Rectal smooth muscle tissue (tissue), 1 donor: ENCODE results near the gene ME3.

Experiments used
- H3K27ac ChIP-seq: one replicate; pipeline ENCODE4 v1.7.0; 2013; ENCODE audit warnings: low read depth, low read length, inconsistent platforms
- H3K27me3 ChIP-seq: one replicate; pipeline ENCODE4 v1.7.0; 2013; ENCODE audit warnings: low read length; ENCODE audit not compliant: control insufficient read depth, insufficient read depth
- H3K36me3 ChIP-seq: one replicate; pipeline ENCODE4 v1.7.0; 2013; ENCODE audit warnings: low read length; ENCODE audit not compliant: control insufficient read depth, insufficient read depth
- H3K4me1 ChIP-seq: one replicate; pipeline ENCODE4 v1.7.0; 2013; ENCODE audit warnings: low read length; ENCODE audit not compliant: control insufficient read depth, insufficient read depth
- H3K4me3 ChIP-seq: one replicate; pipeline ENCODE4 v1.7.0; 2013; ENCODE audit warnings: low read length
- H3K9ac ChIP-seq: one replicate; pipeline ENCODE4 v1.7.0; 2013; ENCODE audit warnings: low read length

Gene ME3

GRCh38 chr11:86687185-86687778 is 14.9 kb upstream of the ME3 start:
- Histone ChIP-seq H3K27me3 (no peaks in the 10 kb centered on the region), H3K27ac (no peak overlapping the region), H3K36me3 (no peaks in the 10 kb centered on the region), H3K4me3 (no peak overlapping the region), H3K9ac (no peak overlapping the region), H3K4me1 (peaks cover 1% of the 10 kb centered on the region)

DNA sequence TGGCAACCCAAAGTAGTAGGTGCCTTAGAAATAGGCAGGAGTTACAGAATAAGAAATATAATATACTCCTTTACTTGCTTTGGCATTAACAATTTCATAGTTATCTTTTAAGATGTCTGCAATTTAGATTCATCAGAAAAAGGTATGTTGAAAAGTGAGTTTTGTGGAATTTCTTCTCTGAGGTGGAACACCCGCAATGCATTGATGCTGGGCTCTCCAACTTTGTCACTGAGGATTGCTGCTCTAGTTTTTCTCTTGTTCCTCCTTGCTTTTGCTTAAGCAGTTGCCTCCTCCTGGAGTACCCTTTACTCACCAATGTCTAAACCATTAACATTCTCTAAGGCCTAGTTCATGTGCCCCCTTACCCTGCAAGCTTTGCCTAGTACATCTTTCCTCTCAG is 14.1 kb upstream of the ME3 start:
- Histone ChIP-seq H3K4me1 (peaks cover 7% of the 10 kb centered on the region), H3K27ac (no peak overlapping the region), H3K4me3 (no peak overlapping the region), H3K36me3 (no peaks in the 10 kb centered on the region), H3K9ac (no peak overlapping the region), H3K27me3 (no peaks in the 10 kb centered on the region)

- no peak overlapping the region for H3K9ac ChIP-seq
- H3K36me3 ChIP-seq: no peaks in the 10 kb centered on the region
- H3K27ac ChIP-seq: peak overlapping the region; percentile 79
- peaks cover 17% of the 10 kb centered on the region for H3K4me1 ChIP-seq
- H3K27me3 ChIP-seq: no peaks in the 10 kb centered on the region
- H3K4me3 ChIP-seq: no peak overlapping the region
These were observed 9.0 kb upstream of the ME3 start for GRCh38 chr11:86681483-86681756.

DNA sequence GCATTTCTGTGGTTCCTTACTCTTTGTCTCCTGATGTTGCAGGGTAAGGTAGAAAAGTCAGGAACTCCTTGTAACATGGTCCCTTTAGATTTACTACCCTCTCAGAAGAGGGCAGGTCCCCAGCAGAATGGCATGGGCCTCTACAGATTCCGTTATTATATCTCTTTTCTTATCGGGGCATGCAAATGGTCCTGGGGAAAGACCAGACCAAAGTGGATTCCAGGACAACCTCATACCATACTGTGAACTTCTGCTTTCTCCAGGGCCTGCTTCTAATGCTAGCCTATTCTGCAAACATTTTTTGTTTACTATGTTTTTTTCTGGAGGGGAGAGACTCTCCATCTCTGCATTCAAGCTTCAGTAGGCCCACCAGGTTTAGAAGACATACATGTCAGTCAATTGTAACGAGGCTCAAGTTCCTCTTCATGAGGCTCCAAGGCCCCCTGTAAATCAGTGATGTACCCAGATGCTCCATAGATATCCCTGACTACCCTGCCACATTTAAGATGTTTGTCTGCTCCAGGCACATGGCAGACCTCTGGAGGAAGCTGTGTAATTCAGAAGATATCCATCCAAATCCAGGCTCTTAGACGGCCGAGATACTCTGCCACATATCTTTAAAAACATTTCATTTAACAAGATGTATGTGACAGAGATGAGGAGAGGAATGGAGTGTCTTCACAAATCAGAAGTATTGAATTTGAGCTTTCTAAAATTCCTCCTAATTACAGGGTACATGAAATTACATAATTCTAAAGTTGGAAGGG is 8.5 kb upstream of the ME3 start:
- Histone ChIP-seq H3K9ac (no peak overlapping the region), H3K4me3 (no peak overlapping the region), H3K36me3 (no peaks in the 10 kb centered on the region), H3K27ac (peak overlapping the region; percentile 79), H3K4me1 (peaks cover 17% of the 10 kb centered on the region), H3K27me3 (no peaks in the 10 kb centered on the region)

GRCh38 chr11:86678823-86679222 is 6.4 kb upstream of the ME3 start:
- Histone ChIP-seq H3K4me3 (no peak overlapping the region), H3K9ac (no peak overlapping the region), H3K27ac (no peak overlapping the region), H3K27me3 (no peaks in the 10 kb centered on the region), H3K36me3 (no peaks in the 10 kb centered on the region), H3K4me1 (peaks cover 17% of the 10 kb centered on the region)

DNA sequence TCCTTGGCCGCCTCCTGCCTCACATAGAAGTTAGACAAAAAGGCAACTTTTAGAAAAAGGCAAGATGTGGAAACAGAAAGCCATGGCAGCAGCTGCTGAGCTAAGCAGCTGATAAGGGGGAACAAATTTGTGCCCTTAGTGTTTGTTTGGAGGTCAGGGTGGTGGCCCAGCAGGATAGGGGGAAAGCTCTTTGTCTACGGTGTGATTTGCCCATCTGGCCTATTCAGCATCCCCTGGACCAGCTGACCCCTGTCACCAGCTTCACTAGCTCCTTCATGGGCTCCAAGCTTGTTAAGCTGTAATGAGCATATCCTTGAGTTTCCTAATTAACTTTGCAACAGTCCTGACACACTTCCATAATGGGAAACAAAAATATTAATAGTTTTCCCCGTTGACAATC is 5.9 kb upstream of the ME3 start:
- no peaks in the 10 kb centered on the region for H3K27me3 ChIP-seq
- H3K36me3 ChIP-seq: no peaks in the 10 kb centered on the region
- peaks cover 20% of the 10 kb centered on the region for H3K4me1 ChIP-seq
- no peak overlapping the region for H3K4me3 ChIP-seq
- no peak overlapping the region for H3K27ac ChIP-seq
- no peak overlapping the region for H3K9ac ChIP-seq

DNA sequence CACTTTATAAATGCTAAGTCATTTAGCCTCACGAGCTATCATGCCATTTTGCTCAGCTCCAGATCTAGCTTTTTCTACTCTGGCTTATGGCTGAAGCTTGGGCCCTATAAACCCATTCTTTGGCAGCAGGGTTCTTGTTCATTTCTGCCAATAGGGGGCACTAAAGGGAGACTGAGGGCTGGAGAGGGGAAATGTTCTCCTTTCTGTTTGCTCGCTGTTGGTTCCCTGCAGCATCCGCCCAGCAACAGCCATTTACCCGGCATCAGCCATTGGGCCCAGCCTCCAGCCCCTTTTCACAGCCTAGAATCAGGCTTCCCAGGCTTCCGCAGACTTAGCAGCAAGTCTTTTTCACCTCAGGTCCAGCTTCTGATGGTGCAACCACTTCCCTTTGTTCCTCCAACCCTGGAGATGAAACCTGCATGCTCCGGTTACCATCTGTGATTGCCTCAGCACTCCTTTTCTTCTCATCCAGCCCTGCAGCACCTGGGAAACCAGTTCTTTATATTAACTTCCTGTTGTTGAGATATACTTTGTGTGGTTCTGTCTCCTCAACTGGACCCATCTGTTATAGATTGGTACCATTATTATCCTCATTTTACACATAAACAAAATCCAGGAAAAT is 4.2 kb upstream of the ME3 start:
- no peaks in the 10 kb centered on the region for H3K36me3 ChIP-seq
- no peaks in the 10 kb centered on the region for H3K27me3 ChIP-seq
- no peak overlapping the region for H3K4me3 ChIP-seq
- H3K27ac ChIP-seq: peak overlapping the region; percentile 30
- H3K9ac ChIP-seq: no peak overlapping the region
- peaks cover 19% of the 10 kb centered on the region for H3K4me1 ChIP-seq

DNA sequence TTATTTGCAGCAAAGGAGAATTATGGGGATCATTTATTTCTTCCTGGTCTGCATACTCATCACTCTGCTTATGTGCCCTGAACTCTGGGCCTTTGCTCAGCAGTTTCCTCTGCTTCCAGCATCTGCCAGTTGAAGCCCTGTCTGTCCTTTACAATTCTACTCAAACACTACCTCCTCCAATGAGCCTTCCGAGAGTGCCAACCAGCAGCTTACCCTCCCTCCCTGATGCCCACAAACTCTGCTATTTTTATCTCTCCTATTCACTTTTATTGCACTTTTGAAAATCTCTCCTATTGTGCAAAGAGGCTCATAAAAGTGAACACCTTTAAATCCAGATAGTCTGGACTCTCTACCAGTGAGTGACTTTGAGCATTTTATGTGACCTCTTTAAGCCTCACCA is 3.6 kb upstream of the ME3 start:
- Histone ChIP-seq H3K36me3 (no peaks in the 10 kb centered on the region), H3K4me3 (no peak overlapping the region), H3K27ac (no peak overlapping the region), H3K9ac (no peak overlapping the region), H3K27me3 (no peaks in the 10 kb centered on the region), H3K4me1 (peaks cover 13% of the 10 kb centered on the region)

DNA sequence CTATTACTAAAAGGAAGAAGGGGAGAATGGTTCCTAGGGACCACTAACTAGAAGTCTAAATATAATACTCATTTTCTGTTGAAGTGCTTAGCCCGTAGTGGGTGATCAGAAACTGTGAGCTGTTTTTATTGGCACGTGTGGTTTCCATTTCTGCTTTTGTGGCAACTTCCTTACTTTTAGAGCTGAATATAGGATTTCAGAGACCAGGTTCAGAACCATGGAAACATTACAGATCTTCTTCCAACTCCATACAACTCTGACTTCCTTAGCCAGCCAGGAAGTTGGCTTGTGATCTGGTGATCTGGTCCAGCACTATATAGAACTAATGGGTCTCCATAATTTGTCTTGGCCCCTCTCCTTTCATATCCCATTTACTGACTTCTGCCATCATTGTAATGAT is 2.6 kb upstream of the ME3 start:
- Histone ChIP-seq H3K9ac (no peak overlapping the region), H3K4me3 (no peak overlapping the region), H3K4me1 (peaks cover 11% of the 10 kb centered on the region), H3K27me3 (no peaks in the 10 kb centered on the region), H3K27ac (no peak overlapping the region), H3K36me3 (no peaks in the 10 kb centered on the region)

DNA sequence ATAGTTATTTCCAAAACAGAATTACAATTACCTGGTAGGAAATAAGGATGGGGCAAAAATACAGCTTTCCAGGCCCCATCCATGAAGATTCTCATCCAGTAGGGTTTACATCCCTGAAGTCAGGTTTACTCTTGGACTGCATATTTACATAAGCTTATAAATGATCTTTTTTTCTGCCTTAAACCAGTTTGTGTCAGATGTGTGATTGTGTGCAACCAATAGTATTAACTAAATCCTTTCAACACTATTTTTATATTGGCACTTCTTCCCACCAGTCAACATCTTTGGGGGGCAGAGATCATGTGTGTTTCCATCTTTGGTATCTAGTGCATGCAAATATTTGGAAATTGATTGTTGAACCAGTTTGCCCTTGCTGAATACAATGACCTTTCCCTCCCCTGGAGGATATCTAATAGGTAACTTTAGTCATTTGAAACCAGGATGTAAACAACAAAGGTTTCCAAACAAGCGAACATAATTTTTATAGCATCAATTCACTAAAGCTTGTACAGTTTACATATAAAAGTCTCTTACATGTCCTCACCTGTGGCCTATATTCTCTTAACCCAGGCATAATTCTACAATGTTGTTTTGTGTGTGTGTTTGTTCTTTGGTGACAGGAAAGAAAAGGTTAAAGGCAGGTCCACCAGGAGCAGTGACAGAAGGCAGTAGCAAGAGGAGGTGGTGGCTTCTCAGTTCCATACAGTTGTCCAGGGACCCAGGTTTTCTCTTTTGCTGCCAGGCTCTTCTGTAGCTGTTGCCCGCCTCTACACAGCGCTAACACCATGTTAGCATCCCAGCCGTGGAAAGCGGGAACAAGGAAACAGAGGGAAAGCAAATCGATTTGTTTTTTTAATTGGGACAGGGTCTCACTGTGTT is 1.7 kb upstream of the ME3 start:
- Histone ChIP-seq H3K4me3 (no peak overlapping the region), H3K36me3 (no peaks in the 10 kb centered on the region), H3K27ac (no peak overlapping the region), H3K27me3 (no peaks in the 10 kb centered on the region), H3K4me1 (peaks cover 11% of the 10 kb centered on the region), H3K9ac (no peak overlapping the region)

- Histone ChIP-seq H3K4me3 (peak overlapping the region; percentile 90), H3K4me1 (peaks cover 11% of the 10 kb centered on the region), H3K27ac (peak overlapping the region; percentile 98), H3K27me3 (no peaks in the 10 kb centered on the region), H3K36me3 (no peaks in the 10 kb centered on the region), H3K9ac (no peak overlapping the region)
These were observed 833 bp upstream of the ME3 start for GRCh38 chr11:86673055-86673843.

DNA sequence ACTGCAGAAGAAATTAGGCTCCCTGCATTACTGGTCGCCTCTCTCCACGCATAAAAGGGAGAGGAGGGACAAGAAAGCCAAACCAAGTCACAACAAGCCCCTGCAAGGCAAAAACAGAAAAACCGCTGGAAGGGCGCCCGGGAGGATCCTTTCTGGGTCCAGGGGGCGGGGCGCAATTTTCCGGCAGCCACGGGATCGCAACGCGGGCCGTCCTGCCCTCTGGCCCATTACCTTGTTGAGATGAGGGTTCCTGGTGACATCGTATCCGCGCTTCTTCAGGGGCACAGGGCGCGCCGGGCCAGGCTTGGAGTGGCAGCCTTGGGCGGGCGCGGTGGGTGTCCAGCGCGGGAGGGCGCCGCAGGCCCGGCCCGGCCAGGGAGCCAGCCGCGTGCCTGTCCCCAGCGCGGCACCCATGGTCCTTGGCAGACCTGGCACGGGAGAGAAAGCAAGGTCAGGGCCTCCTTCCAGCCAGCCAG is 847 bp downstream of the ME3 start:
- Histone ChIP-seq H3K4me1 (peaks cover 9% of the 10 kb centered on the region), H3K4me3 (peak overlapping the region; percentile 90), H3K27ac (peak overlapping the region; percentile 98), H3K9ac (peak overlapping the region; percentile 87), H3K27me3 (no peaks in the 10 kb centered on the region), H3K36me3 (no peaks in the 10 kb centered on the region)
